Measurements from ENCODE around the gene ZNF710.

DNA sequence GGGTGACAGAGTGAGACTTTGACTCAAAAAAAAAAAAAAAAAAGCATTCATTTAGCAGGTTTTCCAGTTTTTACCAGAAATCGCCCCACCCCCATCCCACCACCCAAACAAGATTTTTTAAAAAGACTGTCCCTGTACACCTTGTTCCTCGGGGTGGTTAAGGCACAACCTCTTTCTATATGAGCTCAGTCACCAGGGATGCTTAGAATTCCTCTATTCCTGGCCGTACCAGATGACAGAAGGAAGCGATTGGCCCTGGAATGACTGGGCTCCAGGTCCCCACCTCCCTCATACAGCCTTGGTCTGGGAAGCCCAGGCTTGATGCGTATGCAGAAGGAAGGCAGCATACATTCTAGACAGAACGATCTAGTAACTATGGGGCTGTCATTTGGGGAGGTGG lies 75.6 kb downstream of the ZNF710 start:
- TF ChIP-seq ZBTB7A (IDR thresholded peaks at IDR 0.05; ENCODE audit: low read depth) = no peak
- TF ChIP-seq, protein P1, sequence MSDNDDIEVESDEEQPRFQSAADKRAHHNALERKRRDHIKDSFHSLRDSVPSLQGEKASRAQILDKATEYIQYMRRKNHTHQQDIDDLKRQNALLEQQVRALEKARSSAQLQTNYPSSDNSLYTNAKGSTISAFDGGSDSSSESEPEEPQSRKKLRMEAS (IDR thresholded peaks at IDR 0.05) = no peak
- no peak for TF ChIP-seq TAF1 (IDR thresholded peaks at IDR 0.05; ENCODE audit: low read depth)
